ENCODE results near the gene CHAC2. TPM values are rescaled to one million over a fixed set of nuclear protein-coding genes. Genes with fewer than 3 reads are reported as not detected.

Gene CHAC2
- total and polyA plus RNA-seq, 2 of the 13 experiments (the other 11 are each of a cell fraction or from before 2014, with no cell fraction given), result 1.7 to 10.7 TPM

GRCh38 chr2:53777134-53777533, 9.5 kb downstream of the CHAC2 start:
- Histone ChIP-seq H3K9ac (ENCODE audit: insufficient read depth, low read depth, low read length) (no peak overlapping the region), H3K27ac (ENCODE audit: extremely low read length, insufficient read depth, low read length) (no peak overlapping the region), H3K9me3 (ENCODE audit: low read length) (no peaks in the 10 kb centered on the region), H3K4me2 (ENCODE audit: low read depth, low read length) (no peak overlapping the region), H3K36me3 (replicated peaks in 1 of 2; ENCODE audit: control insufficient read depth in 1 of 2, insufficient read depth in 2 of 2, low read length in 2 of 2) (peaks cover 8 to 34% of the 10 kb centered on the region in 2 experiments; a peak in 4 of 5 replicates), H3K4me1 (ENCODE audit: insufficient read depth, low read length) (0 out of 2 replicates have a peak, but pooled peaks cover 5% of the 10 kb centered on the region), H4K20me1 (ENCODE audit: insufficient read depth, low read length) (no peaks in the 10 kb centered on the region; the same call in 1 of the 2 replicates), H3K4me3 (replicated peaks in 1 of 3; ENCODE audit: insufficient read depth in 1 of 3, low read depth in 2 of 3, low read length in 3 of 3) (no peak overlapping the region), H3K27me3 (ENCODE audit: control insufficient read depth in 1 of 2, insufficient read depth in 2 of 2, low read length in 2 of 2) (no peaks in the 10 kb centered on the region), H3K79me2 (ENCODE audit: insufficient read depth, low read length) (peaks cover 76% of the 10 kb centered on the region), H2AFZ (ENCODE audit: low read length) (no peak overlapping the region)
- no peak for ATAC-seq
- in situ Hi-C loops (cut with HindIII; ENCODE audit: extremely low pct_ligation_motif_present, low pct_unique_long_range_greater_than_20kb), result no loop called here
- POLR2A ChIA-PET, result interaction anchor here (2.4 kb wide), 1 partner anchor 9 kb away, joined by 6 read pairs; the partner anchor contains the start of genes ASB3 and ERLEC1
- TF ChIP-seq HCFC1 (IDR thresholded peaks at IDR 0.05; ENCODE audit: low read depth, low read length) (no peak), ONECUT2 (CRISPR knock-in tag; IDR thresholded peaks at IDR 0.05) (no peak), SYNCRIP (IDR thresholded peaks at IDR 0.05; ENCODE audit: insufficient read depth, low read depth, low read length) (no peak), PAX8 (CRISPR knock-in tag; IDR thresholded peaks at IDR 0.05; ENCODE audit: borderline replicate concordance) (no peak), ZNF484 (CRISPR knock-in tag; IDR thresholded peaks at IDR 0.05; ENCODE audit: borderline replicate concordance, low read depth) (no peak), DPF2 (CRISPR knock-in tag; IDR thresholded peaks at IDR 0.05; ENCODE audit: borderline replicate concordance, low read depth) (no peak), ZNF460 (CRISPR knock-in tag; IDR thresholded peaks at IDR 0.05; ENCODE audit: borderline replicate concordance) (no peak), ZKSCAN5 (CRISPR knock-in tag; IDR thresholded peaks at IDR 0.05) (no peak), HOXA9 (CRISPR knock-in tag; IDR thresholded peaks at IDR 0.05; ENCODE audit: borderline replicate concordance) (no peak), NFE2L1 (CRISPR knock-in tag; IDR thresholded peaks at IDR 0.05; ENCODE audit: borderline replicate concordance) (no peak), PHF8 (CRISPR knock-in tag; IDR thresholded peaks at IDR 0.05) (no peak)
- intact Hi-C loops (cut with micrococcal nuclease; ENCODE audit: unreplicated experiment), result no loop called here
- no peak for FAIRE-seq
- CTCF ChIA-PET (ENCODE audit: low intra/inter-chr PET ratio, low total read pairs), result no interaction called here
- 96% methylated on average over 1 of the region's 1 CpG for WGBS (ENCODE audit: low lambda C conversion rate)
- no TSS peak for BruUV-seq (replicated peaks)
- no peak for DNase-seq (ENCODE audit: low spot score)
